ENCODE measurements around the gene LST1.
A peak's percentile ranks its signal among the peaks of the same experiment; 100 is the strongest.

LST1 gene

GRCh38 chr6:31556307-31556706 lies 29.8 kb upstream of the LST1 start:
- DNase-seq (ENCODE audit: low spot score), result no peak

DNA sequence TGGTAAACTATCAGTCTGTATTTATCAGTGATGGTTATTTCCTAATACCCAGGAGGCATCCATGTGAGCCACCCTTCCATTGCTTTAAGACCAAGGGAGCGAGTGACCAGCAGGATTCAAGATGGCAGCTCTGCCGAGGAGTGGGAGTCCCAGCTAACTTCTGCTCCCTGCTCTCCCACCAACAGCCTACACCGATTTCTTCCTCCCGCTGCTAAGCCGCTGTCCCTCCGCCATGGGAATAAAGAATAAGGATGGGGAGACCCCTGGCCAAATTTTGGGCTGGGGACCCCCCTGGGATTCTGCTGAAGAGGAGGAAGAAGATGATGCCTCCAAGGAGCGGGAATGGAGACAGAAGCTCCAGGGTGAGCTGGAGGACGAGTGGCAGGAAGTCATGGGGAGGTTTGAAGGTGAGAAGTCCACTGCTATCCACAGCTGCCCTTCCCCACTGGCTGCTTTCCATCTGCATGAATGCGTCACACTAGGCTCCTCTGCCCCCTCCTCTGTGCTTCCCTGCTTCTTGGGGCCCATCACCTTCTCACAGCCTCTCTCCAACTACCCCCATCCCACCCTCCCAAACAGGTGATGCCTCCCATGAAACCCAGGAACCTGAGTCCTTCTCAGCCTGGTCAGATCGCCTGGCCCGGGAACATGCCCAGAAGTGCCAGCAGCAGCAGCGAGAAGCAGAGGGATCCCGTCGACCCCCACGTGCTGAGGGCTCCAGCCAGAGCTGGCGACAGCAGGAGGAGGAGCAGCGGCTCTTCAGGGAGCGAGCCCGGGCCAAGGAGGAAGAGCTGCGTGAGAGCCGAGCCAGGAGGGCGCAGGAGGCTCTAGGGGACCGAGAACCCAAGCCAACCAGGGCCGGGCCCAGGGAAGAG lies 28.4 kb upstream of the LST1 start:
- TF ChIP-seq CTCF (IDR thresholded peaks at IDR 0.05; ENCODE audit: extremely low read depth, missing control alignments), result no peak

More at GRCh38 chr6:31556307-31556706, 29.8 kb upstream of the LST1 start:
- TF ChIP-seq CTCF (IDR thresholded peaks at IDR 0.05; ENCODE audit: extremely low read depth, missing control alignments), result no peak

GRCh38 chr6:31558318-31558625 lies 27.8 kb upstream of the LST1 start:
- no peak for DNase-seq (ENCODE audit: low spot score)
- no peak for TF ChIP-seq CTCF (IDR thresholded peaks at IDR 0.05; ENCODE audit: extremely low read depth, missing control alignments)

More for the DNA sequence above, 28.4 kb upstream of the LST1 start:
- DNase-seq (ENCODE audit: low spot score), result no peak

DNA sequence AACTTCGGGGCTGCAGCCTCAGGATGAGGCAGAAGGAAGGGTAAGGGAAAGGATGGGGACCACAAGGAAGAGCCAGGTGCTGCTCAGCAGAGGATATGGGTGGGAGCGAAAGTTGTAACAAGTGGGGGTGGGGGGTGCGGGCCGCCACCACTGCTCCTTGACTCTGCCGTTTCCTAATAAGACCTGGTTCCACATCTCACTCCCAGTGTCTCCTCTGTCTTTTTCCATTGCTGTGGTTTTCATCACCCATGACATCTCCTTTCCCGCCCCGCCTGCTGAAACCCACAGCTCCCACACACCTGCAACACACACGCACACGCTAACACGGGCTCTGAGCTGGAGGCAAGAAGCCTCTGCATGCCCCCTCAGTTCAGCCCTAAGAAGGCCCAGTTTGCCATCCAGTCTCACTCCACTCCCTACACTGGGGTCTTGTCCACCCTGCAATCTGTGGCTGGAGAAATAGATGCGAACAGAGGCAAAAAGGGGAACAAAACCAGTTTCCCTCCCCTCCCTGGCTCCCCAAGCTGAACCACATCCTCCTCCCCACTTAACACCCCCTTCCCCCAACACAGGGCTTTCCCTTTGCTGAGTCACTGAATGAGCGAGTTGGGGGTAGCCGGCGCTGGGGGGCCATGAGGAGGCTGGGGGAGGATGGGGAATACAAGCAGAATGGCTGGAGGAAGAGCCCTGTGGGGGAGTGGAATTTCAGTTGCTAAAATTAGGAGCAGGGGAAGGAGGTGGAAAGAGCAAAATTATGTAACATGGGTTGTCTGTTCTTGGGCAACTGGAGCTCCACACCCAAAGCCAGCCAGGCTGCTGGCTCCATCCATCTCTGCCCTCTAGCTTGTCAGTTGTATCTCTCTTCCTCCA lies 27.2 kb upstream of the LST1 start:
- TF ChIP-seq CTCF (IDR thresholded peaks at IDR 0.05; ENCODE audit: extremely low read depth, missing control alignments), result no peak
- peak; percentile 77 for DNase-seq (ENCODE audit: low spot score)

- TF ChIP-seq CTCF (IDR thresholded peaks at IDR 0.05; ENCODE audit: extremely low read depth, missing control alignments), result no peak
- DNase-seq (ENCODE audit: low spot score), result no peak
Measured at GRCh38 chr6:31559606-31559957, 26.5 kb upstream of the LST1 start.

- peak; percentile 71 for DNase-seq (ENCODE audit: low spot score)
- no peak for TF ChIP-seq CTCF (IDR thresholded peaks at IDR 0.05; ENCODE audit: extremely low read depth, missing control alignments)
Measured at GRCh38 chr6:31559958-31560696, 25.9 kb upstream of the LST1 start.
